Activated T-helper 9 cell treated with anti-CD3 and anti-CD28 coated beads, Interleukin-2, amount 50 U/mL, for 16 hours (primary cell): ENCODE results near the gene R3HDM4.

Source experiments
- DNase-seq: peaks from one replicate; pipeline ENCODE4 v3.0.0-alpha.2; 2020; ENCODE audit warnings: low read depth

R3HDM4 gene

GRCh38 chr19:947090-947706, 34.2 kb upstream of the R3HDM4 start:
- no peak for DNase-seq

GRCh38 chr19:945401-946252, 32.6 kb upstream of the R3HDM4 start:
- no peak for DNase-seq

- DNase-seq: no peak
These were observed 31.7 kb upstream of the R3HDM4 start for GRCh38 chr19:944663-945241.

- no peak for DNase-seq
These were observed 31.1 kb upstream of the R3HDM4 start for GRCh38 chr19:944171-944567.

GRCh38 chr19:943551-944170, 30.6 kb upstream of the R3HDM4 start:
- DNase-seq: no peak

- no peak for DNase-seq
These were observed 29.2 kb upstream of the R3HDM4 start for GRCh38 chr19:942133-942645.

- DNase-seq: no peak
These were observed 28.5 kb upstream of the R3HDM4 start for GRCh38 chr19:941292-942132.

GRCh38 chr19:940591-941291, 27.7 kb upstream of the R3HDM4 start:
- peak; percentile 51 for DNase-seq

GRCh38 chr19:939922-940321, 26.9 kb upstream of the R3HDM4 start:
- DNase-seq: no peak

GRCh38 chr19:939439-939838, 26.4 kb upstream of the R3HDM4 start:
- DNase-seq: no peak

- DNase-seq: no peak
These were observed 25.4 kb upstream of the R3HDM4 start for GRCh38 chr19:938233-938923.

- DNase-seq: peak; percentile 13
These were observed 24.3 kb upstream of the R3HDM4 start for GRCh38 chr19:937259-937694.

GRCh38 chr19:936175-936546, 23.1 kb upstream of the R3HDM4 start:
- DNase-seq: no peak

GRCh38 chr19:934865-935479, 22.0 kb upstream of the R3HDM4 start:
- DNase-seq: no peak

GRCh38 chr19:934197-934840, 21.3 kb upstream of the R3HDM4 start:
- no peak for DNase-seq

- no peak for DNase-seq
These were observed 20.5 kb upstream of the R3HDM4 start for GRCh38 chr19:933553-933882.

GRCh38 chr19:932648-933552, 19.9 kb upstream of the R3HDM4 start:
- no peak for DNase-seq

GRCh38 chr19:931860-932647, 19.0 kb upstream of the R3HDM4 start:
- DNase-seq: no peak
